GM18498 (cell line): Measurements from ENCODE around the gene NOP53.
"Not testable (repeated sequence)": the region's sequence is repeated elsewhere in the genome, so short reads cannot be mapped to it uniquely, and the experiment has no call there.

Experiments used
- ATAC-seq: cut with Tn5 transposase; IDR thresholded peaks from one replicate; pipeline ENCODE4 v1.9.1; 2021; ENCODE audit warnings: mild to moderate bottlenecking, moderate library complexity; ENCODE audit not compliant: unreplicated experiment

The NOP53 gene

GRCh38 chr19:47752440-47753211 lies 7.3 kb downstream of the NOP53 start:
- no peak for ATAC-seq

- ATAC-seq: no peak
Observed at GRCh38 chr19:47754206-47755064, 9.1 kb downstream of the NOP53 start.

GRCh38 chr19:47755065-47755761 lies 9.9 kb downstream of the NOP53 start:
- no peak for ATAC-seq

- no peak for ATAC-seq
Observed at GRCh38 chr19:47755762-47756626, 10.6 kb downstream of the NOP53 start.

- ATAC-seq: no peak
Observed at GRCh38 chr19:47756627-47756929, 11.2 kb downstream of the NOP53 start.

GRCh38 chr19:47756953-47757608 lies 11.7 kb downstream of the NOP53 start:
- no peak for ATAC-seq

- ATAC-seq: no peak
Observed at GRCh38 chr19:47757617-47758442, 12.5 kb downstream of the NOP53 start.

- no peak for ATAC-seq
Observed at GRCh38 chr19:47758443-47758804, 13.1 kb downstream of the NOP53 start.

- no peak for ATAC-seq
Observed at GRCh38 chr19:47760632-47760999, 15.3 kb downstream of the NOP53 start.

- ATAC-seq: no peak
Observed at GRCh38 chr19:47761566-47761965, 16.2 kb downstream of the NOP53 start.

GRCh38 chr19:47762151-47762550 lies 16.8 kb downstream of the NOP53 start:
- no peak for ATAC-seq

- no peak for ATAC-seq
Observed at GRCh38 chr19:47762615-47763308, 17.4 kb downstream of the NOP53 start.

- not testable (repeated sequence) for ATAC-seq
Observed at GRCh38 chr19:47764705-47765104, 19.4 kb downstream of the NOP53 start.

- ATAC-seq: no peak
Observed at GRCh38 chr19:47765523-47766358, 20.4 kb downstream of the NOP53 start.

GRCh38 chr19:47766359-47766620 lies 20.9 kb downstream of the NOP53 start:
- no peak for ATAC-seq

- ATAC-seq: no peak
Observed at GRCh38 chr19:47766670-47767069, 21.3 kb downstream of the NOP53 start.

GRCh38 chr19:47767349-47767748 lies 22.0 kb downstream of the NOP53 start:
- ATAC-seq: no peak

GRCh38 chr19:47768604-47769003 lies 23.3 kb downstream of the NOP53 start:
- ATAC-seq: no peak
